Spleen (tissue), 11 donors: ENCODE data around the gene NCS1. TPM values are rescaled to one million over a fixed set of nuclear protein-coding genes. Genes with fewer than 3 reads are reported as not detected.
A peak's percentile ranks its signal among the peaks of the same experiment; 100 is the strongest.

ENCODE experiments used
- DNase-seq: peaks from one replicate; pipeline ENCODE4 v3.0.0-alpha.2; 2020
- H3K27ac ChIP-seq, 8 donors: fragments of 200-600 bp; sonication (generic) in 7 of 8; 1 replicate in 4 of 8; 2 replicates in 4 of 8; pipeline versions ENCODE4 v1.5.0 to v1.8.0; 2016 to 2021; ENCODE audit warnings: inconsistent platforms in 4 of 8, mild to moderate bottlenecking in 4 of 8, moderate library complexity in 1 of 8
- H3K27me3 ChIP-seq, 7 donors: fragments of 200-600 bp; sonication (generic) in 6 of 7; replicated peaks in 1 of 7; 1 replicate in 4 of 7; 2 replicates in 3 of 7; pipeline versions ENCODE4 v1.5.0 to v1.8.0; 2016 to 2021; ENCODE audit warnings: inconsistent platforms in 3 of 7, mild to moderate bottlenecking in 1 of 7
- H3K36me3 ChIP-seq, 6 donors: fragments of 200-600 bp; sonication (generic) in 5 of 6; 1 replicate in 4 of 6; 2 replicates in 2 of 6; pipeline versions ENCODE4 v1.5.0 to v1.8.0; 2016 to 2021; ENCODE audit warnings: inconsistent platforms in 2 of 6
- H3K4me1 ChIP-seq, 6 donors: fragments of 200-600 bp; sonication (generic) in 5 of 6; 1 replicate in 3 of 6; 2 replicates in 3 of 6; pipeline versions ENCODE4 v1.5.0 to v1.8.0; 2016 to 2021; ENCODE audit warnings: inconsistent platforms in 3 of 6
- H3K4me3 ChIP-seq, 8 donors: fragments of 200-600 bp; sonication (generic) in 7 of 8; 1 replicate in 4 of 8; 2 replicates in 4 of 8; pipeline versions ENCODE4 v1.5.0 to v1.8.0; 2016 to 2021; ENCODE audit warnings: inconsistent platforms in 4 of 8, mild to moderate bottlenecking in 4 of 8, moderate library complexity in 2 of 8
- H3K9me3 ChIP-seq, 8 donors: fragments of 200-600 bp; sonication (generic) in 7 of 8; 1 replicate in 4 of 8; 2 replicates in 4 of 8; pipeline versions ENCODE4 v1.5.0 to v1.8.0; 2016 to 2021; ENCODE audit warnings: inconsistent platforms in 4 of 8
- POLR2A ChIP-seq, 3 donors: fragments of 450-650 bp; IDR thresholded peaks; one replicate each; pipeline ENCODE4 v1.5.1; 2017; ENCODE audit warnings: antibody characterized with exemption in 3 of 3, mild to moderate bottlenecking in 1 of 3
- POLR2AphosphoS5 ChIP-seq, 3 donors: sonication (generic); formaldehyde crosslinking; IDR thresholded peaks; one replicate each; pipeline ENCODE4 v1.5.1; 2017; ENCODE audit warnings: antibody characterized with exemption in 3 of 3
- WGBS, 5 donors: extraction: QIAGEN DNeasy Blood & Tissue Kit in 3 of 5; methylation state at CpG; one replicate each; pipeline versions ENCODE4 v1.1.5 to v1.1.7; 2013 to 2018; 5-methylcytosine and 5-hydroxymethylcytosine counted together
- intact Hi-C: fragments of 100-400 bp; cut with DNase I; formaldehyde crosslinking; loops from one replicate; pipeline ENCODE4 v1.15.0; 2023; ENCODE audit warnings: low total_unique reads
- polyA plus RNA-seq, 3 donors: library from polyadenylated mRNA; stranded (reverse); fragments of 200-250 nt; gene quantifications; one replicate each; pipeline ENCODE4 v1.2.1, GENCODE V29; 2013
- total RNA-seq, 7 donors: library from RNA; depleted of rRNA in 3 of 7; stranded (reverse); fragments of >200 nt in 3 of 7; fragmentation: NEBNext Ultra II Directional in 4 of 7; extraction: Animal tissue kit (Norgen Biotek cat#: 25700) in 4 of 7; gene quantifications; one replicate each; pipeline versions ENCODE4 v1.1.0 to v1.2.1, GENCODE V29; 2016 to 2021
- TF ChIP-seq, protein P1 (sequence below), 11 experiments: fragments of 200-600 bp in 7 of 11; fragments of 450-650 bp in 4 of 11; sonication (generic) in 4 of 11; IDR thresholded peaks in 8 of 11; conservative IDR thresholded peaks in 3 of 11; 1 replicate in 7 of 11; 2 replicates in 4 of 11; pipeline versions ENCODE4 v1.4.0 to v1.8.0; 2016 to 2021; ENCODE audit warnings: antibody characterized with exemption in 11 of 11, inconsistent platforms in 4 of 11, mild to moderate bottlenecking in 1 of 11
- donor health status: healthy with polysubstance abuse.
- donor health status: DM: no; HTN: no; CAD: no; lungs with moderate emphysema.
- donor health status: DM: no; HTN: no; CAD: no.
- donor health status: Bipolar disorder and iron deficiency.
- donor health status: healthy.
- donor health status: DM: no; HTN: no; CAD: no.
- donor health status: DM: yes; HTN: yes; CAD: no.

NCS1 gene
- total and polyA plus RNA-seq, 10 donors = 0.46 to 2.5 (median 1.3) TPM

- TF ChIP-seq POLR2A (IDR thresholded peaks at IDR 0.05) (no peak), POLR2AphosphoS5 (IDR thresholded peaks at IDR 0.05) (no peak)
- TF ChIP-seq, protein P1, sequence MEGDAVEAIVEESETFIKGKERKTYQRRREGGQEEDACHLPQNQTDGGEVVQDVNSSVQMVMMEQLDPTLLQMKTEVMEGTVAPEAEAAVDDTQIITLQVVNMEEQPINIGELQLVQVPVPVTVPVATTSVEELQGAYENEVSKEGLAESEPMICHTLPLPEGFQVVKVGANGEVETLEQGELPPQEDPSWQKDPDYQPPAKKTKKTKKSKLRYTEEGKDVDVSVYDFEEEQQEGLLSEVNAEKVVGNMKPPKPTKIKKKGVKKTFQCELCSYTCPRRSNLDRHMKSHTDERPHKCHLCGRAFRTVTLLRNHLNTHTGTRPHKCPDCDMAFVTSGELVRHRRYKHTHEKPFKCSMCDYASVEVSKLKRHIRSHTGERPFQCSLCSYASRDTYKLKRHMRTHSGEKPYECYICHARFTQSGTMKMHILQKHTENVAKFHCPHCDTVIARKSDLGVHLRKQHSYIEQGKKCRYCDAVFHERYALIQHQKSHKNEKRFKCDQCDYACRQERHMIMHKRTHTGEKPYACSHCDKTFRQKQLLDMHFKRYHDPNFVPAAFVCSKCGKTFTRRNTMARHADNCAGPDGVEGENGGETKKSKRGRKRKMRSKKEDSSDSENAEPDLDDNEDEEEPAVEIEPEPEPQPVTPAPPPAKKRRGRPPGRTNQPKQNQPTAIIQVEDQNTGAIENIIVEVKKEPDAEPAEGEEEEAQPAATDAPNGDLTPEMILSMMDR (IDR thresholded peaks at IDR 0.05 in 8 of 11, conservative IDR thresholded peaks at IDR 0.05 in 3 of 11) = no peak
- intact Hi-C loops = no loop called here
- Histone ChIP-seq H3K4me3 (no peak overlapping the region), H3K9me3 (no peaks in the 10 kb centered on the region), H3K27ac (no peak overlapping the region), H3K36me3 (no peaks in the 10 kb centered on the region), H3K27me3 (peaks cover 0 to 12% (median 0%) of the 10 kb centered on the region in 7 donors), H3K4me1 (peaks cover 0 to 10% (median 0%) of the 10 kb centered on the region in 6 donors)
- DNase-seq = no peak
- 84 to 92% (median 89%) methylated on average over 12 of the region's 12 CpGs for WGBS, 5 donors
Measured at GRCh38 chr9:130180516-130180915, 8.3 kb downstream of the NCS1 start.

DNA sequence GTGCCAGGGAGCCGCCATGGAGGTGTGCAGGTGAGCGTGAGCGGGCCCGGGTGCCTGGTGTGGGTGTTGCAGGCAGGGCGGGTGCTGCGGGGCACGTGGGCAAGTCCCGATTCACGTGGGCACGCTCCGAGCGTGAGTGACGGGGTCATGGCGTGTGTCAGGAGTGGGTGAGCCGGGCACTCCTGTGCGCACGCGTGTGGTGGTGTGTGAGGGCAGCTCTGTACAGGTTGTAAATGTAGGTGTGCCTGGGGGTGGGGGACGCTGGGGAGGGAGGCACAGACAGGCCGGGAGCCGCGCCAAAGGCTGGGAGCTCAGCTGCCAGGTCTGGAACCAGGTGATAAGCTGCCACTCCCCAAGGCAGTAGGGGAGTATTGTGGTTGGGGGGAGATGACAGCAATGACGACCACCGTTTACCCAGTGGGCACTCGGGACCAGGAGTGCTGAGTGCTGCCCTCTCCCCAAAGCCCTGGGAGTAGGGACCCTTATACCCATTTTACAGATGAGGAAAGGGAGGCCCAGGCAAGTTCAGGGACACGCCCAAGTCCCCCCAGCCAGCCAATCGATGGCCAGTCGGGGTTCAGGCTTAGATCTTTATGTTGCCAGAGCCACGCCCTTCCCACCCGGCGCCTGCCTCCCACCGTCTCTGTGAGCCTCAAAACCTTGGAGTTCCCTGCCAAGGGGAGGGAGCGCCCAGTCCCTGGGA lies 9.6 kb downstream of the NCS1 start:
- H3K27ac ChIP-seq = no peak overlapping the region
- intact Hi-C loops = no loop called here
- no peaks in the 10 kb centered on the region for H3K36me3 ChIP-seq

DNA sequence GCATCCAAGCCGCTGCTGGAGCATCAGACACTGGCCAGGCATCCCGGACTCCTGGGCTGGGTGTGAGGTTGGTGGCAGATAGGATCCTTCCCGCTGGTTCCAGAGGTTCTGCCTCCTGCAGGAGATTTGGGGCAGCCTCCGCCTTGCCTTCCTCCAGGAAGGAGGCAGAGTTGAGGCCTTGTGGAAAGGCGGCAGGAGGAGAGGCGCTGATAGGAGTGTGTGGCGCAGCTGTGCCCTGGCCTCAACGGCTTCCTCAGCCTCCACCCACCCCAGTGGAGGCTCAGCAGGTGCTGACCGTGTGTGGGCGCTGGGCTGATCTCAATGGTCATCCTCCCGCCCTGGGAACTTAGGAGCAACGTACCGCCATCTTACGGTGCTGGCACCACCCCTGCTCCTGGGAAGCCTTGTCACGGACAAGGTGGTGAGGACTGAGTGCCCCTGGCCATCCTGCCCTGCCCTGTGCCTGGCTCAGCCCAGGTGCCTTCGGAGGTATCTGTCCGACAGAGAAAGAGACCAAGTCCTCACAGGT lies 10.2 kb downstream of the NCS1 start:
- Histone ChIP-seq H3K27me3 (peaks cover 0 to 26% (median 0%) of the 10 kb centered on the region in 7 donors), H3K4me3 (no peak overlapping the region), H3K4me1 (peaks cover 0 to 10% (median 0%) of the 10 kb centered on the region in 6 donors), H3K36me3 (no peaks in the 10 kb centered on the region), H3K27ac (no peak overlapping the region), H3K9me3 (no peaks in the 10 kb centered on the region)
- intact Hi-C loops = no loop called here
- no peak for DNase-seq
- WGBS, 5 donors = 85 to 92% (median 90%) methylated on average over 8 to 17 of the region's 17 CpGs
- no peak for TF ChIP-seq POLR2AphosphoS5 (IDR thresholded peaks at IDR 0.05)
- TF ChIP-seq, protein P1 (IDR thresholded peaks at IDR 0.05 in 8 of 11, conservative IDR thresholded peaks at IDR 0.05 in 3 of 11) = no peak
- no peak for TF ChIP-seq POLR2A (IDR thresholded peaks at IDR 0.05)

More for the DNA sequence above, 9.6 kb downstream of the NCS1 start:
- no peak for DNase-seq
- peaks cover 0 to 10% (median 0%) of the 10 kb centered on the region in 6 donors for H3K4me1 ChIP-seq
- TF ChIP-seq POLR2AphosphoS5 (IDR thresholded peaks at IDR 0.05) (no peak), POLR2A (IDR thresholded peaks at IDR 0.05) (no peak)
- TF ChIP-seq, protein P1 (IDR thresholded peaks at IDR 0.05 in 8 of 11, conservative IDR thresholded peaks at IDR 0.05 in 3 of 11) = no peak
- H3K9me3 ChIP-seq = no peaks in the 10 kb centered on the region
- no peak overlapping the region for H3K4me3 ChIP-seq
- 89 to 93% (median 92%) methylated on average over 28 to 33 of the region's 33 CpGs for WGBS, 5 donors
- H3K27me3 ChIP-seq = peaks cover 0 to 22% (median 0%) of the 10 kb centered on the region in 7 donors

DNA sequence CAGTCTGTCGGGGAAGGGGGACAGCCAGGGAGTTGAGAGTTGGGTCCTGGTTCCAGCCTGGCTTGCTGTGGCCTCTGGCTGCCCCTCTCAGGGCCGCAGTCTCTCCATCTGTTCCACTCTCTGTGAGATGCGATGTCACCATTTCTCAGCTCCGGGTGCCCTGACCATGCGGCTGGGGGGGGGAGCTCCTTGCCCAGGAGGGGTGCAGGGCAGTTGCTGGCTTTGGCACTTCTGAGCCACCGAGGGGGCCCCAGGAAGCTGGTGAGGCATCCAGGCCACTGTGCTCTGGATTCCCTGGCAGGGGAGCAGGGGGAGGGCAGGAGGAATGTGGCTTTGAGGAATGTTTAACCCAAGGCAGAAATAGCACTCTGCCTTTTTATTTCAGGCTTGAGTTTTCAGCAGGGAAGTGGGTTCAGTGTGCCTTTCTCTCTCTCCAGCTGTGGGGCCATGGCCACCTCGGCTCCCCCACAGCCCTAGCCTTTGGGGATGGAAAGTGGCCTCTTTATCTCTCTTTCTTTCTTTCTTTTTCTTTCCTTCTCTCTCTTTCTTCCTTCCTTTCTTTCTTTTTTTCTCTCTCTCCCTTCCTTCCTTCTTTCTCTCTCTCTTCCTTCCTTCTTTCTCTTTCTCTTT lies 11.0 kb downstream of the NCS1 start:
- Histone ChIP-seq H3K4me1 (peaks cover 0 to 10% (median 0%) of the 10 kb centered on the region in 6 donors), H3K36me3 (no peaks in the 10 kb centered on the region), H3K27me3 (peaks cover 0 to 32% (median 0%) of the 10 kb centered on the region in 7 donors), H3K9me3 (no peaks in the 10 kb centered on the region), H3K4me3 (no peak overlapping the region), H3K27ac (peak overlapping the region in 1 of 8 donors; percentile 3)
- 38 to 69% (median 50%) methylated on average over 4 to 7 of the region's 7 CpGs for WGBS, 5 donors
- TF ChIP-seq POLR2AphosphoS5 (IDR thresholded peaks at IDR 0.05) (no peak), POLR2A (IDR thresholded peaks at IDR 0.05) (no peak)
- TF ChIP-seq, protein P1 (IDR thresholded peaks at IDR 0.05 in 8 of 11, conservative IDR thresholded peaks at IDR 0.05 in 3 of 11) = no peak
- intact Hi-C loops = no loop called here
- no peak for DNase-seq
